Fibroblast of upper back skin (primary cell): ENCODE results near the gene SLC9C2.
"Not testable (repeated sequence)": the region's sequence is repeated elsewhere in the genome, so short reads cannot be mapped to it uniquely, and the experiment has no call there.

Source experiments
- DNase-seq: peaks from one replicate; pipeline ENCODE4 v3.0.0-alpha.2; 2013

SLC9C2 gene

GRCh38 chr1:173573596-173573995 lies 29.3 kb downstream of the SLC9C2 start:
- DNase-seq: no peak

DNA sequence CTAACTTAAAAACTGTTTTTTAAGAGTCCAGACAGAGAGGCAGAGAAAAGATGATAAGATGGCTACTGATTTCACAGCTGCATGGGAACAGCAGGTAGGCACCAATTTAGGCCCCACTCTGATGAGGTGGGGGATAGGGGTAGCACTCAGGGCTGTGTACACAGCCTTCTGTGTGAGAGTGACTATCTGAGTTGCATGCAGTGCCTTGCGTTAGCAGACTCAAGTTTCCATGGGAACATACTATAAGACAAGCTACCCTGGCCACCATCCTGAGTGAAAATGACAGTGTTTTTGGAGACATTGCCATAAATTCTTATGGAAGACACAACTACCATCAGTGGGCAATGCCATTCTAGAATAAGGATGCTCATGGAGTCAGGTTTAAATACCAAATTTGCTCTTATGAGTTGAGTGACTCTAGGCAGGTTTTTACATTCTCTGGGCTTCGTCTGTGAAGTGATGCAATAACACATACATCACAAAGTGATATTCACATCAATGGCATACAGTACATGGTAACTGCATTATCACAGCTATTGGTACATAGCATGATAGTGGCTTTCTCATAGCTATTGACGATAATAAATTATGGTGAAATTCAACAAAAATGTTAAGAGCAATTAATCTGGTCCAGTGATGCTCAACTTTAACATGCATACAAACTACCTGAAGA lies 30.5 kb downstream of the SLC9C2 start:
- DNase-seq: no peak

DNA sequence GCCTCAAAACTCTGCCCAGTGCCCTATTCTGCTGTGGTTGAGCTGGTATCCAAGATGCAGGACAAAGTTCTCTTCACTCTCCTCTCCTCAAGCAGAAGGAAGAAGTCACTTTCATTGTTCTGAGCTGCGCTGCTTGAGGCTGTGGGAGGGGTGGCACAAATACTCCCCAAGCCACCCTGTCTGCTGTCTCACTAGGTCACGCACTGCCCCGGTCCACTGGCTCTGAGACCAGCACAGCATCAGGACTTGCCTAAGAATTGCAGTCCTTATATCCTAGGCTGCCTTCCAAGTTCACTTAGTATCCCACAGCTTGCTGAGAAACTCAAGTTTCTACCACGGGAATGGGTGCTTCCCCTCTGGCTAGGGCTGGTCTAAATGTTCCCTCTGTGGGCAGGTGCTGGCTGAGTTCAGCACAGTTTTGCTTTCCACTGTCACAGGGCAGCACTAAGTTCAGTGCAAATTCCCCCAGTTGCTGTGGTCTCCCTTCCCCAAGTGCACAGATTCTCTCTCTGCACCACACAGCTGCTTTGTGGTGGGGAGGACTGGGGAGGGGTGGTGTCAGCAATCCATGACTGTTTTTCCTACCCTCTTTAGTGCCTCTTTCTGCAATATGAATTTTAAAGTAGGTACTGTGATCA lies 32.4 kb downstream of the SLC9C2 start:
- DNase-seq: no peak

GRCh38 chr1:173568483-173568882 lies 34.4 kb downstream of the SLC9C2 start:
- no peak for DNase-seq

GRCh38 chr1:173563846-173564245 lies 39.0 kb downstream of the SLC9C2 start:
- not testable (repeated sequence) for DNase-seq

- no peak for DNase-seq
Observed at GRCh38 chr1:173562813-173563212, 40.1 kb downstream of the SLC9C2 start.

GRCh38 chr1:173561263-173561662 lies 41.6 kb downstream of the SLC9C2 start:
- DNase-seq: no peak

DNA sequence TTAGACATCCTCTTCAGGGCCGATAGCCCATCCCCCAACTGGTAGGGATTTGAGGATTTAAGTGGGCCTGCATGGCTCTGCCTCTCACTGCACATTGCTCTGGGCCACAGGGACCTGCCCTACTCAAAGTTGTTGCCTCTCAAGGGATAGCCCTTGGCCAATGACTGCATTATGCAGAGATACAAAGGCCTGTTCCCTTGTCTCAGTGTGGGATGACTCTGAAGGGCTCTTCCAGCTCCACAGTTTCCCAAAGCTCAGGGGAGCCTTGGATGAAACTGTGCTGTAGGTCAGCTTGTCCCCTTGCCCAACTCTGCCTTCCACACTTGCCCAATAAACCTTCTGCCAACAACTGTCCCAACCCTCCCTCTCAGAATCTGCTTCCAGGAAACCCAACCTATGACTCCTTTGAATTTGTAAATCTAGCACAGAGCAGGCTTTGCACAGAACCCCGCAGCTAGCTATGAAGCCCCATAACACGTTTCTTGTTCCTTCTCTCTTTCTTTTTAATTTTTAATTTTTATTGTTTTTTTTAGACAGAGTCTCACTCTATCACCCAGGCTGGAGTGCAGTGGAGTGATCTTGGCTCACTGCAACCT lies 42.5 kb downstream of the SLC9C2 start:
- no peak for DNase-seq

DNA sequence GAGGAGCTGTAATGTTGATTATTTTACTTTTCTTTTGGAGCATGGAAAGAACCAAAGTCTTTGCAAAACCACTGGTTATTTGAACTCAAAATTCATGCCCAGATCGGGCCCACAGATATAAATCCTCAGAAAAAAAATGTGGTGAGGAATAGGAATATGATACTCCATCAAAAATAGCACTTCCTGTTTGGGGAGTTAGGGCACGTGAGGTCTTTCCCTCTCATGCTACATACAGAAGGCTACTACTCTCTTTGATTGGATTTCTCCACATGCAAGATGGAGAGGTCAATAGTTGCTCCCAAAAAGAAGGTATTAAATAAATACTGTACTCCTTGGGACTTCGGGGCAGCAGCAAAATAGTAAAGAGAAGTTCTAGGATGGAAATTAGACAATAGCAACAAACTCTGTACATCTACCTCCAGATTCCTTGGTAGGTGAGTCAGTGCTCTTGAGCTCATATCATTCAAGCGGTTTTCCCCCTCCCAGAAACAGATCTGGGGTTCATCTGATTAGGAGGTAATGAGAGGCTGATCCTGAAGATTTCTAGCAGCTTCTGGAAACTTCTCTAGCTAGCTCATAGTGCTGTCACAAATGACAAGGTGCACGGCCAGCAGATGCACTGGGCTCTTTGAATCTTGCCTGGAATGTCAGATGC lies 47.1 kb downstream of the SLC9C2 start:
- DNase-seq: no peak

- DNase-seq: no peak
Observed at GRCh38 chr1:173554541-173555250, 48.2 kb downstream of the SLC9C2 start.

DNA sequence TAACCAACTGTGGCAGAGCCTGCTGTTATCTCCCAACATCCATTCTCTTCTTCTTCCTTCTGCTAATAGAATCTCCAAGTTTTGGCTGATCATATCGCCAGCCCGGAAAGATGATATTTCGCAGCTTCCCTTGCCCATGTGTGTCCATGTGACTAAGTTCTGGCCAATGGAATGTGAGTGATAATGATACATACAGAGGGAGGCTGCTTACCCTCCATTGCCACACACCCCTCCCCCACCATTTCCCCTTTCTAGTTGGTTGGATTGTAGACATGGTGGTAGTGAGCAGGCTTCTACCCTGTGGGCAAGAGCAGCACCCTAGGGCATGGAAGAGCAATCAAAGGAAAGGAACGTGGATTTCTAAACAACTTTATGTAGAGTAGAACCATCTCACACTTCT lies 48.8 kb downstream of the SLC9C2 start:
- no peak for DNase-seq

DNA sequence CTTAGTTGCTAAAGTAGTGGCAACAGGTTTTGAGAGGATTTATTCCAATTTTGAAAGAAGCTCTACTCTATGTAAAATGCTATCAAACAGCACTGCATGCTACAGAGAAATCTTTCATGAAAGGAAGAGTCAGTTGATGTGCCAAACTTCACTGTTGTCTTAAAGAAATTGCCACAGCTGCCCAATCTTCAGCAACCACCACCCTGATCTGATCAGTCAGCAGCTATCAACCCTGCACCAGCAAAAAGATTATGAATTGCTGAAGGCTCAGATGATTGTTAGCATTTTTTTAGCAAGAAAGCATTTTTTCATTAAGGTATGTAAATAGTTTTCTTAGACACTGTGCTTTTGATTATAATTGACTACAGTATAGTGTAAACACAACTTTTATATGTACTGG lies 49.6 kb downstream of the SLC9C2 start:
- no peak for DNase-seq

- DNase-seq: no peak
Observed at GRCh38 chr1:173551699-173552098, 51.2 kb downstream of the SLC9C2 start.

DNA sequence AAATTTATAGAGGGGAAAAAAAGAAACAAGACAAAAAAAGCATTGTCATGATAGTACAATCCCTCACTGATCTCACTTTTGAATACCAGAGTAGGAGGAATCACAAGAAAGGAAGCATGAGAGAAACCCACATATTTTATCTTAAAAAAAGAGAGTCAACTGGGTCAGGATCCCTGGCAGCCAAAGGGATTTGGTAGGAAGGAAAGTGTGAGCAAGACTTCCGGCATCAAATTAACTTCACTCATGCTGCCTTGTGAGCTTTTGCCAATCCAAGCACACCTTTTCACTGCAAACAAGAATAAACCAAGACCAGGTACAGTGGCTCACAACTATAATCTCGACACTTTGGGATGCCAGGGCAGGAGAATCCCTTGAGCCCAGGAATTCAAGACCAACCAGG lies 53.1 kb downstream of the SLC9C2 start:
- no peak for DNase-seq

DNA sequence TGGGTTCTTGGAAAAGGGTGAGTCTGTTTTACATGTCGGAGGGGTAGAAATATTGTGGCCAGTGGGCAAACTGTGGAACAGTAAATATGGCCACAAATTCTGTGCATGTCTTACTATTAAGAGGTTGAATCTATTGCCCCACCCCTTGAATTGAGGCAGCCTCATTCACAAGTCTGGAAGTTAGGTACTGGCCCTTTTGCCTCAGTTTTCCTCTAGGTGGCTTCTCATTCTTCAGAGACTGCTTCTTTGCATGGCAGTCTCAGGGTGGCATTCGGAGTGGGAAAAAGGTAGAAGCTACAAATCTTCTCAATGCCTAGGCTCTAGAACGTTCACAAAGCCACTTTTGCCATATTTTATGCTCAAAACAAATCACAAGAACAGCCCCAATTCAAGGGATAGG lies 57.2 kb downstream of the SLC9C2 start:
- no peak for DNase-seq

DNA sequence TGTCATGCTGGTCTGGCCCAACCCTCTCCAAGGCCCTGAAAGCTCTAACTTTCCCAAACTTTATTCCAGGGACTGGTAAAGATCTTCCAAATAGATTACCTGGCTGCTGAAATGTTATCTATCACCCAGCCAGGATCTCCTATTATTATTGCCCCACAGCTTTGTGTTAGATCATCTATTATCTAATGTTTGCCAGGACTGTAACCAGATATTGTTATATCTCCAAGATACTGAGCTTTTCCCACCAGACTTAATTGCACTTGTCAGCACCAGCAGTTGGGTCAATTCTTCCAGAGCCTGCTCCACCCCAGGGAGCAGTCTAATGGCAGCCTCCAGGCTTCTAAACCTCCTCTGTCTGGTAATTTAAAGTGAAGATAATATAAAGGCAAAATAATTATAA lies 66.6 kb downstream of the SLC9C2 start:
- DNase-seq: no peak

DNA sequence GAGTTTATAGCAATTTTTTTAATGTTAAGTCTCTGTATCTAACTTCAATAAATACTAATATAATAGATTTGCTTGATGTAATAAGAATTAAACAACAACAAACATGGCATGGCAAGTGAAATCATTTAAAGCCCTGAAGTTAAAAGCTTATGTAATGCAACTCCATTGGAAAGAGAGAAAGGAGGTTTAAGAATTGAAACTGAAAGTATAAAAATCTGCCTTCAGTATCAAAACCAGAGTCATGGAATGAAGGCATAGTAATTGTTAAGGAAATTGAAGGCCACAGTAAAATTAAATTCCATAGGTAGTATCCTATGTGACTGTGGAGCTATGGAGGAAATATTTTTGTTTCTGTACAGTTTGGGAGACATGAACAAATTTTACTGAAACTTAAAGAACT lies 70.6 kb downstream of the SLC9C2 start:
- DNase-seq: no peak

DNA sequence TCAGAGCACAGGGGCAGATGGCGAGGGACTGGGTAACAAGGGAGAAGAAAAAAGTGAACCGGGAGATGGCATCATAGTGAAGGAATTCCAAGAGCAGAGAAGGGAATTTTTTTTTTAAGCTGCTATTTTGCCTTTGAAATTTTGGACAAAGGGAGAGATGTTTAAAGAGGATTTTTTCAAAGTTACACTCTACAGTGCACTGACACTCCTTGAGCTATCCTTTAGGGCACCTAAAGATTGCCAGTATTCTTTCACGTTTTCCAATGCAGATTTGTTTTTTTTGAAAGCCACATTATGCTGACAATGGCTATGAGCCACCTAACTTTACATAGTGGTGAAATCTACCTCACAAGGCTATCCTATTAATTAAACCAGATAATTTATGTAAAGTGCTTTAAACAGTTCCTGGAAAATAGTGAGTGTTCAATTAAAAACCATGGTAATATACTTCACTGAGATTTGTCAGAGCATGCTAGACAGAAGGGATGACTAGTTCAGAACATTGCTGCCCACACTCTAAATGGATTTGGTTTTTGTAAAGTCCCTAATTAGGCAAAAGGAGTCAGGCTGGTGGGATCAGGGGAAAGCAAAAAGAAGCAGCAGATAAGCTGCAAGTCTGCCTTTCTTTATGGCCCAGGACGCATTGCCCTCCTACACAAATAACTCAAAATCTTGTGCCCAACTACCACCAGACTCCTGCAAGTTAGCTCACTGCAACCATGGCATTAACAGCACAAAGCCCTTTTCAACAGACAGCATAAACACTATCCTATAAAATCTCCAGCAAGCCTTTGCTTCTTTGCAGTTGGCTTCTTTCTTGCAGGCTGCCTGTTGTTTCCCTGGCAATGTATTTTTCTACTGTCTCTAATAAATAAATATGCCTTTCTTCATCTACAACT lies 71.8 kb downstream of the SLC9C2 start:
- no peak for DNase-seq

DNA sequence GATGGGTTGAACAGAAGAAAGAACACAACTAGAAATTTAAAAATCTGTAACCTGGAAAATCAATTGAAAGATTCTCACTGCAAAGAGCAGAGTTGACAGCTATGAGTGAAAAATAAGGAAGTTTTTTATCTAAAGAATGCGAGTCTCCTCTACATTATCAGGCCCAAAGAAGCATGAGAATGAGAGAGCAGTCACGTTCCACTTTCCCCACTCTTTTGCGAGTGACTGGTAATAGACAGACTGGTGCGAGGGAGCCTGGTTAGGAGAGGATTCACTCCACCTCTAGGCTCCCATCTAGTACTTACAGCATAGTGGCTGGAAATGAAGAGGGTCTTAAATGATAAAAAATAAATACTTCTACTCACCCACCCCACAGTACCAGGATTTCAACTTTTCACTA lies 73.8 kb downstream of the SLC9C2 start:
- DNase-seq: no peak

DNA sequence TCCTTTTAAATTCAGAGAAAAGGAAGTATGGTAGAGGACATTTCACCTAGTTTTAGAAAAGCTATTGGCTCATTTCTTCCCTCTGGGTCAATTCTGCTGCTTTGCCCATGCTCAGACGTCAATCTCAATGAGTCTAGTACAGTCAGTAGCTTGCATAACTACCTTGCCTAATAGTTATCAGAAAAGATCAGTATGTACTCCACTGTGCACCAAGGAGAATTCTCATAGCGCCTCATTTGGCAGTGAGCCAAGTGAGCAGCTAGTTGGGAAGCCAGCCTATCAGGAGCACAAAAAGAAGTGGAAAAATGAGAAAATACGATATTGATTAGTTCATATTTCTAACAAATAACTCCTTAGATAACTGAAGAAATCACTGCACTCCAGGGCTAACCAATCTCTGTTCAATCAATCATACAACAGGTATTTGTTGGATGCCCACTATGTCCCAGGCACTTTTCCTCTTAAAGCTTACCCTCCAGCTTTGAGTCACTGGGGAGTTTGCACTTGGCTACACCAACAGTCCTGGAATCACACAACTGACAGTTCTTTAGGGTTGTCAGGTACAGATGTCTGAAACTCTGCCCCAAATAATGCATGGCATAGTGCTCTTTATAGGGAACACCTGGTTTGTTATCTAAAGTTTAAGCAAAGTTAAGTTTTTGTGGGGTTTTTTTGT lies 75.6 kb downstream of the SLC9C2 start:
- DNase-seq: no peak

GRCh38 chr1:173525926-173526325 lies 76.9 kb downstream of the SLC9C2 start:
- DNase-seq: no peak

DNA sequence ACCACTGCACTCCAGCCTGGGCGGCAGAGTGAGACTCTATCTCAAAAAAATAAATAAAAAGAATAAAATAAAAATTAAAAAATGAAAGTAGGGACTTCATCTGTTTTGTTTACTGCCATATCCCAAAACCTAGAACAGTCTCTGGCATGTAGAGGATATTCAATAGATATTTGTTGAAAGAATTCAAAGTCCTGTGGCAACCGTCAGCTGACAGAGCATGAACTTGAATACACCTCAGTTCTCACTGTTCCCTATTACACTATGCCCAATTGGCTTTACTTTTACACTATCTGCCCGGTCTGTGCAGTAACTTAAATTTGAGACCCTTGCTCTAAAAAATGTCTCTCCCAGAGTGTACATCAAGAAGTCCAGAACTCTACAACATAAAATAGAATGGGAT lies 79.5 kb downstream of the SLC9C2 start:
- DNase-seq: no peak
